Activated T-cell treated with anti-CD3 and anti-CD28 coated beads for 48 hours (primary cell): ENCODE results near the gene BCCIP.
A peak's percentile ranks its signal among the peaks of the same experiment; 100 is the strongest.

Experiments used
- DNase-seq: peaks from one replicate; pipeline ENCODE4 v3.0.0-alpha.2; 2020; ENCODE audit warnings: low read depth

Gene BCCIP

DNA sequence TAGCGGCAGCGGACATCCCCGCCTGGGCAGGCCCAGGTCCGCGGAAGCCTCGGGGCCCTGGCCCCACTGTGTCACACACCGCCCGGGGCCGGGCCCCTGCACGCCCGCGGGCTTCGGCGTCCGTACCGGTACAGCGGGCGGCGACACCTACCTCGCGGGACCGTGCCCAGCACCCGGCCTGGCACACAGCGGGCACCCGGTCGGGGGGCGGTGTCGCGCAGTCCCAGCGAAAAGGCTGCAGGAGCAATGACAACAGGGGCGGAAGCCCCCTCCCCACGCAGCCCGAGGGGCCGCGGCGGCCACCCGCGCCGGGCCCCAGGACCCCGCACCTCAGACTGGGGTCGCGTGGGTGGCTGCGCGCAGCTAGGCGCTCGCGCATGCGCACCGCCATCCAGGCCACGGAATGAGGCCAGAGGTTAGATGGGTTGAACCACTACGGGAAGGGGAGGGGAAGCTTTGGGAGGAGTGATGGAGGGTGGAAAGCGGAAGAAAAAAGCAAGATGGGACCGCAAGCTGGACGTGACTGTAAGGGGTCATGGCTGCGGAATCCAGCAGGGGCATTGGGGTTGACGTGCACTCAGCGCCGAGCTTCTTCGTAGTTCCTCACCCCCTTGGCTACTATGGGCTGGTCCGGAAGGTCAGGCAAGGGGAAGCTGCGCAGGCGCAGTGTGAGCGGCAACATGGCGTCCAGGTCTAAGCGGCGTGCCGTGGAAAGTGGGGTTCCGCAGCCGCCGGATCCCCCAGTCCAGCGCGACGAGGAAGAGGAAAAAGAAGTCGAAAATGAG lies at the start of gene BCCIP, which contains the start of gene UROS:
Gene BCCIP (plus strand): TSS at position 669 of the 785 bp plus-strand sequence. CDS start 12 bp downstream, at position 681.
Gene UROS (minus strand): TSS at position 381 of the 785 bp plus-strand sequence. CDS start 6,759 bp downstream, outside the sequence.
- peak; percentile 83 for DNase-seq

DNA sequence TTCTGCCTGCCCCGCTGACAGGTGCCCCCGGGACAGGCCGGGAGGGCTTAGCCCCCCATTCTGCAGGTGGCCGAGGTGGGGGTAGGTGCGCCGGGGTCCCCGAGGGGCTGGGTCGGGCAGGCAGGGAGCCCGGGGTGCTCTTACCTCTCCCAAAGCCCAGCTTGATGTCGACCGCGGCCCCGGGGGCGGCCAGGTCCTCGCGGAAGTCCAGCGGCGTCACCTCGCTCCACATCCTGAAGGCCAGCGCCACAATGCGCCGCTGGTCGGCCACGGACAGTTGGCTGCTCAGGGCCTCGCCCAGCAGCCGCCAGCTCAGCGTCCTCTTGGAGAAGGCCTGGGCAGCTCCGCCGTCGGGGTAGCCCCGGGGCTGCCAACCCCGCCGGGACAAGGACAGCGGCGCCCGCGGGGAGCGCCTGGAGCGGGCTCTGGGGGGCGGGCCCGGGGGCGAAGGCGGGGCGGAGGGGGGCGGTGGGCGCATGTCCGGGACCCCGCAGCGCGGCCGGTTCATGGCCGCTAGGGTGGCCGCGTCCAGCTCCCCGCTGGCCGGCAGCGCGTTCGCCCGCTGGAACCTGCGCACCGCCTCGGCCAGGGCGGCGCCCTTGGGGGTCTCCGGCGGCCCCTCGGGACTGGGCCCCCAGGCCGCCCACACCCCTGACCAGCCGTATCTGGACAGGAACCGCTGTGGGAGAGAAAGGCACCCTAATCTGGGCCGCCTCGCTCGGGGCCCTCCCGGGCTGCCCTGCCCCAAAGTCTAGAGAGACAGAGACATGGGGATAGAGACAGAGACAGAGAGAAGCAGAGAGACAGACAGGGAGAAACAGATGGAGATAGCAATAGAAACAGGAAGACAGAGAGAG lies 49.4 kb upstream of the BCCIP start:
- no peak for DNase-seq

GRCh38 chr10:125774581-125775191 lies 48.7 kb upstream of the BCCIP start:
- DNase-seq: no peak

- DNase-seq: no peak
Measured at GRCh38 chr10:125775491-125776106, 47.7 kb upstream of the BCCIP start, which contains the start of gene MMP21. TSS of gene MMP21 (minus strand) at chr10:125775821. CDS start at chr10:125775821, 0 bp downstream.

DNA sequence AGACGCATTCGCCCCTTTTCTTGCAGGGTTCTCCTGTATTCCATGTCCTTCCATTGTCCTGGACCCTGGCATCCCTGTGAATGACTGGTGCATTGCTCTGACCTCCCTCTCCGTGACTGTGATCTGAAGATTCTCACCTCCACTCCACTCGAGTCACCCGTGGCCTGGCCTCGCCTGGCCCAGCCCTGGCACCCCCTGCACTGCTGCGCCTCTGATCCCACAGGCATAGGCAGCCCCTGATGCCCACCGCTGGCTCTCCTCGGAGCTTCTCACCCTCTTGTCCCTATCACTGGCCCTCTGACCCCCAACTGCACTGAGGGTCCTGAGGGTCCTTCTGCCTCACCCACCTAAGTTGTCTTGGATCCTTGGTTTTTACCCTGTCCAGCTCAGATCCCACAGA lies 45.5 kb upstream of the BCCIP start:
- no peak for DNase-seq

DNA sequence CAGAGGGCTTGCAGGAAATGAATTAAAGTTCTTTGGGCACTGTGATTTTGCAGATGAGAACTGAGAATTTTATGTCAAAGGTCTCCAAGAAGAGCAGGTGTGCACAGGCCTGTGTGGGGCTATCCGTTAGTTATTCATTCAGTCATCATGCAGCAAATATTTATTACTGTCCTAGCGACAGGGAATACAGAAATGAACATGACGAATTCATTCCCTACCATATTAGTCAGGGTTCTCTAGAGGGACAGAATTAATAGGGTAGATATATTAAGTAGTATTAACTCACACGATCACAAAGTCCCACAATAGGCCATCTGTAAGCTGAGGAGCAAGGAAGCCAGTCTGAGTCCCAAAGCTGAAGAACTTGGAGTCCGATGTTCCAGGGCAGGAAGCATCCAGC lies 44.8 kb upstream of the BCCIP start:
- no peak for DNase-seq

- no peak for DNase-seq
Measured at GRCh38 chr10:125779403-125780327, 43.7 kb upstream of the BCCIP start.

- no peak for DNase-seq
Measured at GRCh38 chr10:125781374-125781773, 42.0 kb upstream of the BCCIP start.

DNA sequence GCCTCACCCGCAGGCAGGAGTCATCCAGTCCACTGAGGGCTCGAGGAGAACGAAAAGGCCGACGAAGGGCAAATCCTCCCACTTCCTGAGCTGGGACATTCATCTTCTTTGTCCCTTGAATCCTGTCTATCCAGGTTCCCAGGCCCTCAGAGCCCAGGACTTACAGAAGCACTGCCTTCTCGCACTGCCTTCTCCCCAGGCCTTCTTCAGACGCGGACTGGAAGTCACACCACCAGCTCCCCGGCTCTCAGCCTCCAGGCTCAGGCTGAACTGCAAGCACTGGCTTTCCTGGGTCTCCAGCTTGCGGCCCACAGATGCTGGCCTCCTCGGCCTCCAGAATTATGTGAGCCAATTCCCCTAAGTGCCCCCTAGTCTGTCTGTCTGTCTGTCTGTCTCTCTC lies 41.3 kb upstream of the BCCIP start:
- DNase-seq: no peak

DNA sequence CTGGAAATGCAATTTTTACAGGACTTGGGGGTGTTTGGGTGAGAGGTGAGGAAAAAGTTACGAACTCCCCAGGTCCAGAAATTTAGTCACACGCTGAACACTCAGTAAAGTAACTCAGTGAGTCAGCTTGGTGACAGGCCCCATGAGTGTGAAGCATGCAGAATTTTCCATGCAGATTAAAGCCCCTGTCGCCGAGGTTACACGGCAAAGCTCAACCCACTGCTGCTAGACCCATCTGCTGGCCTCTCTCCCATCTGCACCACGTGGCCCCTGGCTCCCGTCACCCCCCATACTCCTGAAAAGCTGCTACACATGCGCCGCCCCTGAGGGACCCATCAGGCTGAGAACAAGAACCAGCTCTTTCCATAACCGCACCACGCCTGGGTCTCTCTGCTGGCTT lies 40.7 kb upstream of the BCCIP start:
- DNase-seq: no peak

DNA sequence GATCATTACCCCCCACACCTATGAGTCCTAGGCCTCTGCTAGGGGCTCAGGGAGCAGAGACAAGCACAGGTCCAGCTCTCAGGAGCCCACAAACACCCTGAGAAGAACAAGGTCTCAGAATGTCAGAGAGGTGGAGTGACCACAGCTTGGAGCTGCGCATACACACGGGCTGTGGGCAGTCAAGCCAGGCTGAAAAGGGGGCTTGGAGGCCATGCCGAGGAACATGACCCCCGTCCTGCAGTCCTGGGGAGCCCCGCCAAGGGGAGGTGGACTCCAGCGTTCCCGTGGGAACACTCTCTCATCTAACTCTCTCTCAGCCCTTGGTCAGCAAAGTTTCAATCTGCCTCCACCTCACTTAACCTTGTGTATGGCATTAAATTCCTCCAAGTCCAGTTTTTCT lies 39.9 kb upstream of the BCCIP start:
- no peak for DNase-seq

GRCh38 chr10:125783957-125784356 lies 39.4 kb upstream of the BCCIP start:
- DNase-seq: no peak

DNA sequence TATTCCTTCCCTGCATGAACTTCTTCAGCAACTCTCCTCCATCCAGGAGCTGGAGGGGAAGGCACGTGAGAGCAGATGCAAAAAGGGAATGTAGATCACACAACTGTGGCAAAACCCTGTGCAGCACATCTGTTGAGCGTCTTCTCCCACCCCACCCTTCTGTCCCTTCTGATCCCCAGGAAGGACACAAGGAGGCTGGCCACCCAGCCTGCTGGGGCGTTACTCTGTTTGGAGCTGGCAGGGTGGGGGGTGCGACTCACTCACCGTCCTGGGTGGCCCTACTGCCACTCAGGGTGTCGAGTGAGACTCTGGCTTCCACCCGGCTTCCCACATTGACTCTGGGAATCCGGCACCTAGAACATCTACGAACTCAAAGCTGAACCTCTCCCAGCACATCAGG lies 37.6 kb upstream of the BCCIP start:
- no peak for DNase-seq

GRCh38 chr10:125788156-125789034 lies 35.0 kb upstream of the BCCIP start:
- DNase-seq: no peak

- DNase-seq: no peak
Measured at GRCh38 chr10:125792342-125793300, 30.7 kb upstream of the BCCIP start.

- DNase-seq: no peak
Measured at GRCh38 chr10:125795128-125795527, 28.2 kb upstream of the BCCIP start.

- no peak for DNase-seq
Measured at GRCh38 chr10:125795637-125796190, 27.6 kb upstream of the BCCIP start.

GRCh38 chr10:125797424-125797823 lies 25.9 kb upstream of the BCCIP start:
- no peak for DNase-seq
